T-helper 2 cell treated with Interferon-gamma antibody and Interleukin-4, amounts not matched to agents 100 ng/mL and 5 ng/mL, for 36 hours (primary cell): Measurements from ENCODE around the gene SMTNL1. TPM values are rescaled to one million over a fixed set of nuclear protein-coding genes. Genes with fewer than 3 reads are reported as not detected.

Experiments
- intact Hi-C: fragments of 100-400 bp; cut with micrococcal nuclease; formaldehyde crosslinking; loops from one replicate; pipeline ENCODE4 v1.15.1; 2023
- total RNA-seq: library from RNA; stranded (reverse); gene quantifications from 2 replicates; pipeline ENCODE4 v1.2.3, GENCODE V29; 2022

SMTNL1 gene
- total RNA-seq, 1 donor from 2014 or later: not detected

DNA sequence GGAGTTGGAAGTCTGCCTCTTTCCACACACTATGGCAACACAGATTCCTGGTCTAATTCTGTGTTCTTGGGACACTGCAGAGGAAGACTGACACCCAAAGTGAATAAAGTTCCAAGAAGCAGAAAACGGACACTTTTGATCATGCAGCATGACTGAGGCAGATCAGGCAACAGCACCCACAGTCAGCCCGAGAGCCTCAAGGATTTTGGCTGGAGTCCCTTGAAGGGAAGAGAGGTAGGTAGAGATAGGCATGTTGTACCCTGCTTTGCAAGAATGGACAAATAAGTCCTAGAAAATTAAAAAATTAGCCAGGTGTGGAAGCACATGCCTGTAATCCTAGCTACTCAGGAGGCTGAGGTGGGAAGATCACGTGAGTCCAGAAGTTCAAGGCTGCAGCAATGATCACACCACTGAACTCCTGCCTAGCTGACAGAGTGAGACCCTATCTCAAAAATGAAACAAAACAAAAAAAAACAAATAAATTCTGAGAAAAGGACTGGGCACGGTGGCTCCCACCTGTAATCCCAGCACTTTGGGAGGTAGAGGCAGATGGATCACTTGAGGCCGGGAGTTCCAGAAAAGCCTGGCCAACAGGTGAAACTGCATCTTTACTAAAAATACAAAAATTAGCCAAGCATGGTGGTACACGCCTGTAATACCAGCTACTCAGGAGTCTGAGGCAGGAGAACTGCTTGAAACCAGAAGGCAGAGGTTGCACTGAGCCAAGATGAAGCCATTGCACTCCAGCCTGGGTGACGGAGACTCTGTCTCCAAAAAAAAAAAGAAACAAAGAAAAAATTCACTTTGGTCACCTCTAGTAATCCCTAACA lies 28.8 kb upstream of the SMTNL1 start:
- intact Hi-C loops: no loop called here

DNA sequence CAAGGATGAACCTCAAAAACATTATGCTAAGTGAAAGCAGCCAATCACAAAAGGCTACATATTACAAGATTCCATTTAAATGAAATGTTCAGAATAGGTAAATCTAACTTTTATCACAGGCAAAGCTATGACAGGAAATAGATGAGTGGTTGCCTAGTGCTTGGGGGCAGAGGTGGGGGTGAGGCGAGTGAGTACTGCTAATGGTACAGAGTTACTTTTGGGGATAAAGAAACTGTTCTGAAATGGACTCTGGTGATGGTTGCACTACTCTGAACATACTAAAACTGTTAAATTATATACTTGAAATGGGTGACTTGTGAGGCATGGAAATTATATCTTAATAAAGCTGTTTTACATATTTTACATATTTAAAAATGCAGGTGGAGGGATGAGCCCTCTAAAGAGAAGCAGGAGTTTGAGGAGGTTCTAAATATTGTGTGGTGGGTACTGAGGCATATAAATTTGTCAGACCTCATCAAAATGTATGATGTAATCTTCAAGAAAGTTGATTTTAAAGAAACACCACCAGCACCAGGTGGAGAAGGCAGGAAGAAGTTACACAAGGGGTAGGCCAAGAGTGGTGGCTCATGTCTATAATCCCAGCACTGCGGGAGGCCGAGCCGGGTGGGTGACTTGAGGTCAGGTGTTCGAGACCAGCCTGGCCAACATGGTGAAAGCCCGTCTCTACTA lies 25.5 kb upstream of the SMTNL1 start:
- intact Hi-C loops: loop anchor here (5.0 kb wide), 1 partner anchor 55 kb away; no protein-coding TSS in a partner anchor

DNA sequence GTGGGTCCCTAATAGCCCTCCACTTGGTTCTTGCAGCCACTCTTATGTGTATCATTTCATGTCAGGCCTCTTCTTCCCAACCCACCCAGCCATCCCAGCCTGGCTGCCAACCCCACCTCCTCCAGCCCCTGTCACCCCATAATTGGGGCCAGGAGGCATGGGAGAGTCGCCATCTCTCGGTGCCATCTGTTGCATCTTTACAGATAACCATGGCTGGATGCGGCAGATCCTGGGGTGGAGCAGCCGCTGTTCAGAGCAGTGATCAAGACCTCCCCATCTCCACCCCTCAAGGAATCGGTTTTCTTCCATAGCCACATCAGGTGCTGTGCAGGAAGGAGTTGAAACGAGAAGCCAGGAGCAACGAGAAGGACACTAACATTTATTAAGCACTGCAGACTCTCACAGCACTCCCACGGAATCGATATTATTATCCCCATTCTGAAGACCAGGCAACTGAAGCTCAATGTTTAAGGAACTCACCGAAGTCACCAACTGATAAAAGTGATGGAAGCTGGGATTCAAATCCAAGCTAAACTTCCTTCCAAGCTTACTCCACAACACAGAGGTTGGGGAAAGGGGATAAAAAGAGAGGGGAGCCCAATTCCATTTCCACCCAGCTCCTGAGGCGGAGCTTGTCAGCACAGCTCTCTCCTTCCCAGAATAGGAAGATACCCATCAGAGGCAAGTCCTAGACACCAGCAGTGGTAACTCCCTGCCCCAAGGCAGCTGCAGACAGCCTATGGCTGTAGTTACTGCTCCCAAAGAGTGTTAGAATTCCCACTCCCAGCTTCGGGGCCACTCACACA lies 24.5 kb upstream of the SMTNL1 start:
- intact Hi-C loops: loop anchor here (5.0 kb wide), 1 partner anchor 56 kb away; no protein-coding TSS in a partner anchor

DNA sequence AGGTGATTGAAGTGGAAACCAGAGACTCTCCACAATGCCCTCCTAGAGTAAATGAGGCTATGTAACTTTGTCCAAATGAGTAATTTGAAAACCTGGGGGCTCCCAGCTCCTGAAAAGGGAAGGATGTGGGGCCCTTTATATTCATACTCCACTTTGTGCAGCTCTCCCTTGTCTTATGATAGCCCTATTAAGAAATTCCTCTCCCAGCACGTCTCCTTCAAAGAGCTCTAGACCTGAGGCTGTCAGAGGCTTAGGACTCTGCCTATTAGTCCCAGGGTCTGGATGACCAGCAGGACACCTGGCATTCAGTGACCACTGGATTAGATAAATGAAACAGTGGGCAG lies 24.0 kb upstream of the SMTNL1 start:
- intact Hi-C loops: loop anchor here (5.0 kb wide), 1 partner anchor 56 kb away; no protein-coding TSS in a partner anchor

DNA sequence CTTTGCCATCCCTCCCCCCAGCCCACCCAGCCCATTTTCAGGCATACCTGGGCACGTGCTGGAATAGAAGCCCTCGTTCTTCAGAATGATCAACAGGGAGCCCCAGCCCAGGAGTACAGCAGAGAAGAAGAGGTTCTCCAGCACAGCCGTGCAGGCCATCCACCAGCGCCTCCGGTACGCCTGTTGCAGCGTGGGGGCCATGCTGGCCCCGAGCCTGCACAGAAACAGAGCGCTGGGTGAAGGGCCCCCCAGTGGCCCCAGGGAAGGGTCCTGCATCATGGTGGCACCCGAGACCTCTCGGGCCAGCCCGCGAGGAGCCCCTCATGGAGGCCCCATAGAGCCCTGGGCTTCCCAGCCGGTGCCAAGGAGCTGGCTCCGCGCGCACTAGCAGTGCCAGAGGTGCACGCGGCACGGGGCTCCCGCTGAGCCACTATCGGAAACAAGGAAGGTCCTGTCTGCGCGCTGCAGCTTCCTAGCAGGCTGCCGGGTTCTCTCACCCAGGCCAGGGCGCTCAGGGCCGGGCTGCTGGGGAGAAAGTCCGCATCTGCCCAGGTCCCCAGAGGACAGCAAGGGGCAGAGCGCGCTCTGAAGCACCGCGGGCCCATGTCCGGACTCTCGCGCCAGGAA lies 23.4 kb upstream of the SMTNL1 start:
- intact Hi-C loops: loop anchor here (1.0 to 5.0 kb wide), 3 partner anchors 15 to 57 kb away; partner anchors contain the start of gene TIMM10

DNA sequence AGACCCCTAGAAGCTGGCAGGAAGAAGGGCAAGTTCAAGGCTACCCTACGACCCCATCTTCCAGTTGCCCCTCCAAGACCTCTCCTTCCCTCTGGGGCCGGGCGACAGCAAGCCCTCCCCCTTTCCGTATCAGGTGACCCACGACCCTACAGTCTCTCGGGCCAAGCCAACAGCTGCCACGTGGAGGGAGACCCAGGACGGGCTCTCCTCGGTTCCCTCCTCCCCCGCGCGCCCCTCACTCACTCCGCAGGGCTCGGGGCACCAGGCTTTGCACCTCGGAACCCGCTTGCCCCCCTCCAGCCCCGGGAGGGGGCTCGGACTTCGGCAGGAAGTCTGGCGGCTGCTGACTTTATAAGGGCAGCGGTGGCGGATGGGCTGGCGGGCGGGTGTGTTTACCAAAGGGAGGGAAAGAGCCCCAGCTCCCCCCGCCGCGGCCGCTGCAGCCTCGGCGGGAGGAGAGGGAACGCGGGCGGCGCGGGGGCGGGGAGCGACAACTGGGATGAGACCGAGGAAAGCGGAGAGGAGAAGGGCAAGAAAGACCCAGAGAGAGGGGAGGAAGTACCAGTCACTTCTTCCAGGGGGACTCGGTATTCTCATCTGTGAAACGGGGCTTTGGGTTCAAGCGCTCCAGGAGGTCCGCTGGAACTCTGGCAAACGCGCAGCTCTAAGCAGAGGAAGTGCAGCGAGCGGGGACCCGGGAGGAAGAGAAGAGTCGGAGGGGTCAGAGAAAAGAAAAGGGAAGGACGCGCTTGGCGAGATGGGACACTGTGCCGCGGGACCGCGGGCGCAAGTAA lies 22.7 kb upstream of the SMTNL1 start:
- intact Hi-C loops: loop anchor here (1.0 to 5.0 kb wide), 3 partner anchors 16 to 57 kb away; partner anchors contain the start of gene TIMM10

DNA sequence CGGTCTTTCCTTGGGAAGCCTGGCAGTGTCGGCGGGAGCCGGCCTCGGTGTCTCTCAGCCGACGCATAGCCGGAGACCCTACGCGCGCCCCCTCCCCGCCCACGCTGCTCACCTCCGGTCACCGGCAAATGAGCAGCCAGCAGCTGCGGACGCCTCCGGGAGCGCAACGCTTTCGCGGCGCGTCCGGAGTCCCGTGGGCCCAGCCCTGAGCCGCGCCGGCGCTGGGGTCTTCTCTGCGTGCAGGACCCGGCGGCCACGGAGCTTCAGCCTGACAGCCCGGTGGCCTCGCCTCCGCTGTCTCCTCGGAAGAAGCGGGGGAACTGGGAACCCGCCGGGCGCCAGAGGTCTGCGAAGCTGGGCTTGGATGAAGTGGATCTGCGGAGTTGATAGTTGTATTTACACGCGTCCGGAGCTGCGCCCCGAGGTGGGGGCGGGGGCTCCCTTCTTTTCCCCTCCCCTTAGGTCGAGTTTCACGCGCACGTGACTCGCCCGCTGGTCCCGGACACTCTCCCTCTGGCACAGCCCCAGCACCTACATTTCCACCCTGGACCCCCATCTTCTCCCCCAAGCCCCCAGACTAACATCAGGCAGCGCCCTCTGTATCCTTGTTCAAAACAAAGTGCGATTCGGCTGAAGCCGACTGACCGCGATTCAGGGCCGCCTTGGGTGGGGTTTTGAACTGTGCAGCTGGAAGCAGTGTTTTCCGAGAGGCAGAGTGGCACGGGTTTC lies 21.9 kb upstream of the SMTNL1 start, which contains the start of gene SLC43A1:
Gene SLC43A1 (minus strand): TSS at position 371 of the 729 bp plus-strand sequence. CDS start 1,591 bp downstream, outside the sequence.
- intact Hi-C loops: loop anchor here (2.0 kb wide), 1 partner anchor 17 kb away; no protein-coding TSS in a partner anchor

DNA sequence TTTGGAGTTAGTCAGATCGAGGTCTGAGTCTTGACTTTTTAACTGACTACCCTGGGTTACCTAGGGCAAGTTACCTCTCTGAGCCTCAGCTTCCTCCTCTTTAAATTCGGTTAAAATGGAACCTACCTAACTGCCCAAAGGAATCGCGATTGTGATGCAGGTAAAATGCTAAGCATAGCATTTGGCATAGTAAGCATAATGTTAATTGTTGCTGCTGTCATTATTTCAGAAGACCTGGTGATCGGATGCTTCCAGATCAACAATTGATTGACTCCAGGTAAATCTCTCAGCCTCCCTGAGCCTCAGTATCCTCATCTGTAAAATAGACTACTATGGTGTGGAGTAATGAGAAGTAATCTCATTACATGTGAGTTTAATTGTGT lies 21.3 kb upstream of the SMTNL1 start:
- intact Hi-C loops: no loop called here

DNA sequence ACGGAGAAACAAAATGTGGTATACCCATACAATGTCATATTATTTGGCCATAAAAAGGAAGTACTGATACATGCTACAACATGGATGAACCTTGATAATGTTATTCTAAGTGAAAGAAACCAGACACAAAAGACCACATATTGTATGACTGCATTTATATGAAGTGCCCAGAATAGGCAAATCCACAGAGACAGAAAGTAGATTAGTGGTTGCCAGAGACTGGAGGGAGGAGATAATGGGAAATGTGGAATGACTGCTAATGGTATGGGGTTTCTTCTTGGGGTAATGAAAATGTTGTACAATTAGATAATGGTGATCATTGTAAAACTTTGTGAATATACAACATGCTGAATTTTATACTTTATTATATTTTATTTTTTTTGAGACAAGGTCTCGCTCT lies 16.3 kb upstream of the SMTNL1 start:
- intact Hi-C loops: no loop called here

DNA sequence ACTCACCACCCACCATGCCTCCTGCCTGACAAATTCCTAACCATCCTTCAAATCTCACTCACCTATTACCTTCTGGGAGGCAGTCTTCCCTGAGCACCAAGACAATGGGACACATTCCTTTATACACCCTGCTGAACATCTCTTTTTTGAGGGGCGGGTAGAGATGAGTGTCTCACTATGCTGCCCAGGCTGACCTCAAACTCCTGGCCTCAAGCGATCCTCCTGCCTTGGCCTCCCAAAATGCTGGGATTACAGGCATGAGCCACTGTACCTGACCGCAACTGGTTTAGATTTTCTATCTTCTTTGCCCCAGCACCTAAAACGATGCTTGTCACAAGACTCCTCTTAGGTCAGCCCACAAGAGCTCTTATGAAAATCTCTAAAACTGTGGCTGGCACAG lies 14.0 kb upstream of the SMTNL1 start:
- intact Hi-C loops: no loop called here

DNA sequence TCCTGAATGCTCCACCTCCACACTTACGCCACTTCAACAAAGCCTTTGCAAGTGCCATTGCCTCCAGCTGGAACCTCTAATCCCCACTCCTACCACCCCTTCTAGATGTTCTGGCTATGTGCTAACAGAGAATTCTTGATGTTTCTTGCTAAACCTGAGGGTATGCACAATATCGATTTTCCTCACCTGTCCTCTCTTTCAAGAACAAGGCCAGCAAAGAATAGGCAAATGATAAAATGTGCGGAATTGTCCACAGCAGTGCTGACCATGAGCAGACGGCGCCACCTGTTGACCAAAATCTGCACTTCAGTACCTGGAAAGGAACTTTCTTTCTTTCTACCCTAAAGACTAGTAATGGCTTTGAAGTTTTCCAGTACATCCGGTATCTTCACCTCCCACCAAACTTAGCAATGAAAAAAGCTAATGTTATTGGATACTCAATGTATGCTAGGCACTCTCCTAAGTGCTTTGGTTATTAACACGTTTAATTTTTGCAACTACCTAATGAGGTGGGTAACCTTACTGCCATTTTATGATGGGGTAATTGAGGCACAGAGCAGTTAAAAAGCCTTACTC lies 10.3 kb upstream of the SMTNL1 start:
- intact Hi-C loops: loop anchor here (1.0 kb wide), 4 partner anchors 34 to 182 kb away; no protein-coding TSS in a partner anchor

DNA sequence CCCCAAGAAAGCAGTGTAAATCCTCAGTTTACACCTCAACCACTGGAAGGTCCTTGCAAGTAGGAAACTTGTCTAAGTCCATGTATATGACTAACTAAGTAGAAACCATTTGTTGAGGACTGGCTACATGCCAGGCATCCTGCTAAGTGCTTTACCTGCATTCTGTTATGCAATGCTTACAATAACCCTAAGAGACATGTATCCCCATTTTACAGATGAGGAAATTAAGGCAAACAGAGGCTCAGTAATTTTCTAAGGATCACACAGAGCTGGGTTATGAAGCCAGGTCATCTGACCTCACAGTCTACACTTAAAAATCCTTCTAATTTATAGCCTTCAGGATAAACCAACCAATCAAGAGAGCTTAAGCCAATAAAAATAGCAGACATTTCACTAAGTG lies 8.4 kb upstream of the SMTNL1 start:
- intact Hi-C loops: no loop called here

DNA sequence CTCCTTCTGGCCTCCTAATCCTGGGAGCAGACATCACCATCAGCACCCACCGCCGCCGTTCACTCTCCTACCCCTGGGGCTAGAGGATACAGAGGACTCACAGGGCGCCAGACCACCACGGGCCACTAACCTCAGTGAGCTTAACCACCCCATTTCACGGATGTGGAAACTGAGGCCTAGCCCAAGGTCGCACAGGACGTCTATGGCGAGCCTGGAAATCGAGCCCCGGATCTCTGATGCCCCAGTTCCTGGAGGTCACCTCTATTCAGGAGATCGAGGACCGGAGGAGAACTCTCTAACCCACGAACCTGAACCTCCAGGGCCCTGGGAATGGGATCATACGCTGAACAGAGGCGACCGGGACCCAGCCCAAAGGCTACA lies 7.2 kb upstream of the SMTNL1 start:
- intact Hi-C loops: loop anchor here (1.0 to 5.0 kb wide), 11 partner anchors 16 to 1047 kb away; partner anchors contain the start of genes CLP1, MED19, SELENOH and SLC43A3

DNA sequence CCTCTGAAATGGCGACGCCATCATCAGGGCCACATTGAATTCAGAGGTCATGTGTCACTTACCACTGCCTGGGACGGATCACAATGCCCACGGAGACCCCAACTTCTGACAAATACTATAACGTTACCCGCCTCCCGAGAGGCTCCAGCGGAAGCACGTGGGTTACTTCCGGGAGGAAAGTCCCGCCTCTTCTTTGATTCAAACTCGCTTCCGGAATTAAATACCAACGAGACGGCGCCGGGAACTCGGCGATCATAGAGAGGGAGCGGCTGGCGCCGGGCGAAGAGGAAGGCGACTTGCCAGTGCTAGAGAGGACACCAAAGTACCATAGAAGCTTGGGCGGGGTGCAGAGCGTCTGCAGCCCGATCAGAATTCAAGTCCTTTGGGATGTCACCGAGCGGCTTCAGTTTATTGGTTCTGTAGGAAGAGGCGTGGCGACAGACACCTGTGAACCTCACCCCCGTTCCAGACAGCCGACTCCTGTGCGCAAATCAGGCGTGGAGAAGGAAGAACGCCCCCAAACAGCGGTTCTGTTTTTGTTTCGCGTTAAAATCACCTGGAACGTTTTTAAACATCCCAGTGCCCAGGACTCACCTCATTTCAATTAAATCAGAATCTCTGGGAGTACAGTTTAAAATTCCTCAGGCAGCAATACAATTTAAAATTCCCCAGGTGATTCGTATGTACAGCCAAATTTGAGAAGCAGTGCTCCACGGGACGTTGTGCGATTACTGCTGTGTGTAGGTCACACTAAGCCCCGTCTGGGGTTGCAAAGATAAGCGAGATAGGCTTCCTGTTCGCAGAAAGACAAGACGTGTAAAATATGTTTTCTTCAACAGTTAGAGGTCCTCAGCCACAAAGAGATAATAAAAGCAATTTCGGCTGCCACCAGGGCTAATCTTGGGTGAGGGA lies 6.5 kb upstream of the SMTNL1 start, which contains the start of gene TIMM10:
Gene TIMM10 (minus strand): TSS at position 159 of the 912 bp plus-strand sequence. CDS start 565 bp downstream, outside the sequence.
- intact Hi-C loops: loop anchor here (1.0 to 5.0 kb wide), 12 partner anchors 17 to 1046 kb away; partner anchors contain the start of genes CLP1, MED19, SELENOH and SLC43A3

DNA sequence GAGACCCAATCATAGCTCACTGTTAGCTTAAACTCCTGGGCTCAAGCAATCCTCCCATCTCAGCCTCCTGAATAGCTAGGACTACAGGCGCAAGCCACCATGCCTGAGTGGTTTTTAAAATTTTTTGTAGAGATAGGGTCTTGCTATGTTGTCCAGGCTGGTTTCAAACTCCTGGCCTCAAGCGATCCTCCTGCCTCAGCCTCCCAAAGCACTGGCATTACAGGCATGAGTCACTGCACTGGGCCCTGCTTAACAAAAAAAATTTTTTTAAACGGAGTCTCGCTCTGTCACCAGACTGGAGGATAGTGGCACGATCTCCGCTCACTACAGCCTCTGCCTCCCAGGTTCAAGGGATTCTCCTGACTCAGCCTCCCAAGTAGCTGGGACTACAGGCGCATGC lies 2.9 kb upstream of the SMTNL1 start:
- intact Hi-C loops: loop anchor here (5.0 kb wide), 1 partner anchor 258 kb away; no protein-coding TSS in a partner anchor

DNA sequence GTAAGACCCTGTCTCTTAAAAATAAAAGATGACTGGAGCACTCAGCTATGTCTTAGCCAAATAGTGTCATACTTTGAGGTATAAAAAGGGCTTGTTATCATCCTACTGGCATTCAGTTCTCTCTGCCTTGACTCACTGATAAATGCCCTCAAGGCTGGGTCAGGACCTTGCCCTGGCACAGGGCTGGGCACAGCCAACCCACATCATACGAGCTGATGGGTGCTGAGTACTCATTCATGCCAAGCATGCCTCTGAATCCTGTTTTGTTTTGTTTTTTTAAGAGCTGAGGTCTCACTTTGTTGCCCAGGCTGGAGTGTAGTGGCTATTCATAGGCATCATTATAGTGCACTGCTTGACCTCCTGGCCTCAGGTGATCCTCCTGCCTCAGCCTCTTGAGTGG lies 1.9 kb downstream of the SMTNL1 start:
- intact Hi-C loops: no loop called here

DNA sequence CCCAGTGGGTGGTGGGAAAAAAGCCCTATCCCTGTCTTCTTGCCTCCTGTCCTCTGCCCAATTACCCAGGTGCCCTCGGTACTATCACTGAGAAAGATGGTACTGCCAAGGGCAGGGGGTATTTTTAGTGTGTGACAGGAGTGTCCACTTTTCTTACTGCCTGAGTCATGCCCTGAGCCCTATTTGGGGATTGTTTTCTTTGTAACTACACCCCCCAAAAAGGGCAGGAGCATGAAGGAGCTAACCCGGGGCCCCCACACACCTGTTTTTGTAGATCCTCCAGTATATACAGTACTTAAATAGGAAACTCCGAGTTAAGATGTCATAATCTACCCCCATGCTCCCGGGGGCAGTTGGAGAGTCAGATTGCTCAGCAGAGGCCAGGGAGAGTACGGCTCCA lies 3.8 kb downstream of the SMTNL1 start:
- intact Hi-C loops: no loop called here

DNA sequence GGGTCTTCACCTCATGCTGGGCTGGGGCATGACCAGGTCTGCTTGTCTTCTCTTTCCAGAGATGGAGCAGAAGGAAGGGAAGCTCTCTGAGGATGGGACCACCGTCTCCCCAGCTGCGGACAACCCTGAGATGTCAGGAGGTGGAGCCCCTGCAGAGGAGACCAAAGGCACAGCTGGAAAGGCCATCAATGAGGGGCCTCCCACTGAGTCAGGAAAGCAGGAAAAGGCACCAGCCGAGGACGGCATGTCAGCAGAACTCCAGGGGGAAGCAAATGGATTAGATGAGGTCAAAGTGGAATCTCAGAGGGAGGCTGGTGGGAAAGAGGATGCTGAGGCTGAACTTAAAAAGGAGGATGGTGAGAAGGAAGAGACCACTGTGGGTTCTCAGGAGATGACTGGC lies 5.2 kb downstream of the SMTNL1 start:
- intact Hi-C loops: no loop called here
